ENCODE results near the gene KIR3DL3.

DNA sequence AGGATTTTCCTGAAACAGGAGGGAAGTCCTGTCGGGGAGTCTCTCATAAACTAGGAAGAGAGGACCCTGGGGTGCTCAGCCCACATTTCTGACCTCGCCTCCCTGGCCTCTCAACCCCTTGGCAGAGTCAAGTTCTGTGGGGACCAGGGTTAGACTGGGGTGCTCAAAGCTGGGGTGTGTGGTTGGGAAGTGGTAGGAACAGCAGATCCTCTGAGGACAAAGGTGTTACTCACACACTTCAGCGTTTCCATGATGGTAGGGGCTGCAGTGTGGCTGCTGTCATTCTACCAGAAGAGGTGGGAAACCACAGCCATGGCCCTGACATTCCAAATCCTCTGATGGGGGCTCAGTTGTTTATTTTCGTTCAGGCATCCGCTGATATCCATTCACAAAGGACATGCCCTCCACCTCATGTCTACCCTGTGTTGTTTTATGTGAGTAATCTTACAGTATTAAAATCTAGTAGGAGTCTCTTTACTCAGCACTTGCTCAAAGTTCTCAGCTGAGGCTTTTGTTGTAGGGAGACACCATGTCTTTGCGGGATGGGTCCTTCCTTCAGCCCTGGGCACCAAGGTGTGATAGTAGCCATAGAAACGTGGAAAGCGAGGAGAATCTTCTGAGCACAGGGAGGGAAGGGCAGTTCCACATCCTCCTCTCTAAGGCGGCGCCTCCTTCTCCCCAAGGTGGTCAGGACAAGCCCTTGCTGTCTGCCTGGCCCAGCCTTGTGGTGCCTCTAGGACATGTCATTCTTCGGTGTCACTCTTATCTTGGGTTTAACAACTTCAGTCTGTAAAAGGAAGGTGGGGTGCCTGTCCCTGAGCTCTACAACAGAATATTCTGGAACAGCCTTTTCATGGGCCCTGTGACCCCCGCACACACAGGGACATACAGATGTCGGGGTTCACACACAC lies 15.6 kb downstream of the KIR3DL3 start:
- TF ChIP-seq, protein P1, sequence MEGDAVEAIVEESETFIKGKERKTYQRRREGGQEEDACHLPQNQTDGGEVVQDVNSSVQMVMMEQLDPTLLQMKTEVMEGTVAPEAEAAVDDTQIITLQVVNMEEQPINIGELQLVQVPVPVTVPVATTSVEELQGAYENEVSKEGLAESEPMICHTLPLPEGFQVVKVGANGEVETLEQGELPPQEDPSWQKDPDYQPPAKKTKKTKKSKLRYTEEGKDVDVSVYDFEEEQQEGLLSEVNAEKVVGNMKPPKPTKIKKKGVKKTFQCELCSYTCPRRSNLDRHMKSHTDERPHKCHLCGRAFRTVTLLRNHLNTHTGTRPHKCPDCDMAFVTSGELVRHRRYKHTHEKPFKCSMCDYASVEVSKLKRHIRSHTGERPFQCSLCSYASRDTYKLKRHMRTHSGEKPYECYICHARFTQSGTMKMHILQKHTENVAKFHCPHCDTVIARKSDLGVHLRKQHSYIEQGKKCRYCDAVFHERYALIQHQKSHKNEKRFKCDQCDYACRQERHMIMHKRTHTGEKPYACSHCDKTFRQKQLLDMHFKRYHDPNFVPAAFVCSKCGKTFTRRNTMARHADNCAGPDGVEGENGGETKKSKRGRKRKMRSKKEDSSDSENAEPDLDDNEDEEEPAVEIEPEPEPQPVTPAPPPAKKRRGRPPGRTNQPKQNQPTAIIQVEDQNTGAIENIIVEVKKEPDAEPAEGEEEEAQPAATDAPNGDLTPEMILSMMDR (IDR thresholded peaks at IDR 0.05) = no peak
- TF ChIP-seq ZFX (IDR thresholded peaks at IDR 0.05; ENCODE audit: borderline replicate concordance) = no peak

Data from 22Rv1 (cell line).